Fibroblast of skin of abdomen (primary cell): ENCODE results near the gene PTPN11.
"Not testable (repeated sequence)": the region's sequence is repeated elsewhere in the genome, so short reads cannot be mapped to it uniquely, and the experiment has no call there.

ENCODE experiments used
- DNase-seq: peaks from one replicate; pipeline ENCODE4 v3.0.0-alpha.2; 2013

Gene PTPN11

GRCh38 chr12:112515868-112516267, 97.1 kb downstream of the PTPN11 start:
- no peak for DNase-seq

- DNase-seq, result no peak
These were observed 99.1 kb downstream of the PTPN11 start for GRCh38 chr12:112517730-112518364.

GRCh38 chr12:112518365-112518735, 99.6 kb downstream of the PTPN11 start:
- no peak for DNase-seq

- not testable (repeated sequence) for DNase-seq
These were observed 101.1 kb downstream of the PTPN11 start for GRCh38 chr12:112519841-112520340.

- DNase-seq, result no peak
These were observed 105.1 kb downstream of the PTPN11 start for GRCh38 chr12:112523856-112524255.

- DNase-seq, result no peak
These were observed 105.5 kb downstream of the PTPN11 start for GRCh38 chr12:112524269-112524668.

- no peak for DNase-seq
These were observed 106.1 kb downstream of the PTPN11 start for GRCh38 chr12:112524676-112525425.

- no peak for DNase-seq
These were observed 106.7 kb downstream of the PTPN11 start for GRCh38 chr12:112525426-112525809.

GRCh38 chr12:112527082-112527481, 108.3 kb downstream of the PTPN11 start:
- DNase-seq, result no peak

- no peak for DNase-seq
These were observed 108.8 kb downstream of the PTPN11 start for GRCh38 chr12:112527501-112527900.

GRCh38 chr12:112528521-112528920, 109.8 kb downstream of the PTPN11 start:
- no peak for DNase-seq

GRCh38 chr12:112530941-112531340, 112.2 kb downstream of the PTPN11 start:
- DNase-seq, result no peak

- no peak for DNase-seq
These were observed 113.4 kb downstream of the PTPN11 start for GRCh38 chr12:112532106-112532505.

GRCh38 chr12:112533528-112533927, 114.8 kb downstream of the PTPN11 start:
- DNase-seq, result no peak

GRCh38 chr12:112535017-112535416, 116.3 kb downstream of the PTPN11 start:
- no peak for DNase-seq

- DNase-seq, result no peak
These were observed 117.1 kb downstream of the PTPN11 start for GRCh38 chr12:112535637-112536366.

GRCh38 chr12:112536367-112536730, 117.6 kb downstream of the PTPN11 start:
- no peak for DNase-seq

- peak; percentile 39 for DNase-seq
These were observed 119.1 kb downstream of the PTPN11 start for GRCh38 chr12:112537710-112538396.

GRCh38 chr12:112538740-112539139, 120.0 kb downstream of the PTPN11 start:
- DNase-seq, result no peak

- no peak for DNase-seq
These were observed 120.5 kb downstream of the PTPN11 start for GRCh38 chr12:112539221-112539620.

- DNase-seq, result no peak
These were observed 121.3 kb downstream of the PTPN11 start for GRCh38 chr12:112540021-112540420.

- no peak for DNase-seq
These were observed 125.0 kb downstream of the PTPN11 start for GRCh38 chr12:112543751-112544150.

- no peak for DNase-seq
These were observed 127.6 kb downstream of the PTPN11 start for GRCh38 chr12:112546339-112546738.
